HepG2 (cell line): ENCODE data around the gene CAPN13. TPM values are rescaled to one million over a fixed set of nuclear protein-coding genes. Genes with fewer than 3 reads are reported as not detected.

ENCODE experiments used
- ATAC-seq: fragments of 200-7000 bp; cut with Tn5 transposase; 3 replicates; pipeline ENCODE4 v1.9.1; 2020; ENCODE audit warnings: mild to moderate bottlenecking, moderate library complexity
- BruUV-seq: library from RNA; stranded (reverse); fragments of 400-500 nt; replicated peaks from 2 replicates; lab custom pipeline; 2021; lab: Mats Ljungman, UMichigan
- CTCF ChIA-PET: fragments of 300-600 bp; formaldehyde crosslinking; extraction: SDS; loops from one replicate; lab custom pipeline; 2021; ENCODE audit warnings: low total read pairs, inconsistent platforms, low intra/inter-chr PET ratio; lab: Yijun Ruan, JAX
- POLR2A ChIA-PET: fragments of 350-600 bp; sonication (Branson Sonifier 250); formaldehyde crosslinking; loops from one replicate; lab custom pipeline; 2020; ENCODE audit warnings: antibody characterized with exemption, inconsistent platforms; lab: Yijun Ruan, JAX
- DNase-seq: peaks from one replicate; pipeline ENCODE4 v3.0.0-alpha.2; 2015; ENCODE audit warnings: low spot score
- FAIRE-seq: peaks from 3 replicates; lab custom pipeline; 2011; peaks lifted over from hg19 to GRCh38; lab: Jason Lieb, UNC
- H2AFZ ChIP-seq: one replicate; pipeline ENCODE4 v1.6.1; 2011; ENCODE audit warnings: low read length, inconsistent platforms
- H3K27ac ChIP-seq: fragments of 300-600 bp; 3 replicates; pipeline ENCODE4 v1.8.0; 2011; ENCODE audit warnings: mixed run types, mild to moderate bottlenecking, mixed read lengths, low read length, inconsistent platforms; ENCODE audit not compliant: insufficient read depth; ENCODE audit errors: extremely low read length
- H3K27me3 ChIP-seq, 2 experiments: fragments of 200-600 bp in 1 of 2; 2 replicates in 1 of 2; 3 replicates in 1 of 2; pipeline versions ENCODE4 v1.6.0 to v1.8.0; 2011; ENCODE audit warnings: low read length in 2 of 2, mild to moderate bottlenecking in 2 of 2, moderate library complexity in 2 of 2, inconsistent platforms in 1 of 2; ENCODE audit not compliant: insufficient read depth in 2 of 2, control insufficient read depth in 1 of 2
- H3K36me3 ChIP-seq, 2 experiments: fragments of 200-600 bp in 1 of 2; replicated peaks in 1 of 2; 2 replicates in 1 of 2; 3 replicates in 1 of 2; pipeline versions ENCODE4 v1.5.1 to v1.8.0; 2011; ENCODE audit warnings: low read length in 2 of 2, inconsistent platforms in 1 of 2; ENCODE audit not compliant: insufficient read depth in 2 of 2, control insufficient read depth in 1 of 2
- H3K4me1 ChIP-seq: 2 replicates; pipeline ENCODE4 v1.5.1; 2012; ENCODE audit warnings: low read length, inconsistent platforms; ENCODE audit not compliant: insufficient read depth
- H3K4me2 ChIP-seq: 2 replicates; pipeline ENCODE4 v1.6.0; 2011; ENCODE audit warnings: low read depth, low read length, inconsistent platforms
- H3K4me3 ChIP-seq, 3 experiments: fragments of 200-600 bp in 1 of 3; sonication (generic), shearing (Covaris generic) in 1 of 3; replicated peaks in 1 of 3; 2 replicates each; pipeline ENCODE4 v1.5.1; 2011 to 2016; ENCODE audit warnings: low read length in 3 of 3, inconsistent platforms in 2 of 3, low read depth in 2 of 3, mild to moderate bottlenecking in 2 of 3, control low read depth in 1 of 3, mixed read lengths in 1 of 3; ENCODE audit not compliant: insufficient read depth in 1 of 3
- H3K79me2 ChIP-seq: one replicate; pipeline ENCODE4 v1.6.1; 2011; ENCODE audit warnings: low read length, inconsistent platforms; ENCODE audit not compliant: insufficient read depth
- H3K9ac ChIP-seq: 2 replicates; pipeline ENCODE4 v1.6.0; 2011; ENCODE audit warnings: mild to moderate bottlenecking, low read depth, low read length, inconsistent platforms; ENCODE audit not compliant: insufficient read depth
- H3K9me3 ChIP-seq: 2 replicates; pipeline ENCODE4 v1.5.1; 2012; ENCODE audit warnings: mild to moderate bottlenecking, low read length
- H4K20me1 ChIP-seq: 2 replicates; pipeline ENCODE4 v1.6.0; 2011; ENCODE audit warnings: inconsistent platforms, mild to moderate bottlenecking, low read length, moderate library complexity; ENCODE audit not compliant: insufficient read depth
- ARID3A ChIP-seq: IDR thresholded peaks from 2 replicates; pipeline ENCODE4 v1.6.1; 2012; ENCODE audit warnings: low read depth, low read length, improper control_type of control experiment
- CREB1 ChIP-seq, 2 experiments: fragments of 450-650 bp in 1 of 2; IDR thresholded peaks; 2 replicates each; pipeline ENCODE4 v1.6.1; 2016 to 2017; ENCODE audit warnings: control low read depth in 1 of 2, mild to moderate bottlenecking in 1 of 2, missing compliant biosample characterization in 1 of 2, missing genetic modification characterization in 1 of 2
- FOXA1 ChIP-seq, 2 experiments: fragments of 450-650 bp in 1 of 2; sonication (generic) in 1 of 2; formaldehyde crosslinking in 1 of 2; IDR thresholded peaks; 2 replicates each; pipeline versions ENCODE4 v1.4.0 to v1.6.1; 2016 to 2020; ENCODE audit warnings: missing genetic modification reagents in 1 of 2
- KIAA2018 ChIP-seq: sonication (generic); formaldehyde crosslinking; IDR thresholded peaks from 2 replicates; pipeline ENCODE4 v1.5.0; 2020; ENCODE audit warnings: mild to moderate bottlenecking, missing genetic modification reagents, borderline replicate concordance
- RAD21 ChIP-seq: fragments of 450-650 bp; formaldehyde crosslinking; IDR thresholded peaks from 2 replicates; pipeline ENCODE4 v1.5.0; 2020; ENCODE audit warnings: mild to moderate bottlenecking
- TARDBP ChIP-seq: sonication (generic); formaldehyde crosslinking; IDR thresholded peaks from 2 replicates; pipeline ENCODE4 v1.8.0; 2022; ENCODE audit warnings: mild to moderate bottlenecking, missing genetic modification reagents
- WGBS: methylation state at CpG from one replicate; pipeline ENCODE4 v1.1.6; 2017; ENCODE audit warnings: low lambda C conversion rate; 5-methylcytosine and 5-hydroxymethylcytosine counted together
- in situ Hi-C: cut with HindIII; loops from 2 replicates; pipeline ENCODE4 v1.10.0; 2017; ENCODE audit warnings: low pct_unique_long_range_greater_than_20kb; ENCODE audit not compliant: extremely low pct_ligation_motif_present
- intact Hi-C: fragments of 100-400 bp; cut with micrococcal nuclease; formaldehyde crosslinking; loops from one replicate; pipeline ENCODE4 v1.10.0; 2022; ENCODE audit not compliant: unreplicated experiment
- polyA plus RNA-seq, 8 experiments: library from polyadenylated mRNA; depleted of rRNA in 3 of 8; stranded (reverse) in 7 of 8; unstranded in 1 of 8; fragments of >200 nt; fragmentation: Illumina TruSeq in 4 of 8; extraction: Trizol in 4 of 8; gene quantifications; 2 replicates each; pipeline versions ENCODE4 v1.2.1 to v1.2.3, GENCODE V29; 2011 to 2016; ENCODE audit warnings: low read depth in 4 of 8, missing spikeins in 1 of 8, mixed read lengths in 1 of 8; ENCODE audit not compliant: insufficient read depth in 1 of 8
- total RNA-seq, 5 experiments: library from RNA; depleted of rRNA; stranded (reverse); fragments of >200 nt; fragmentation: Illumina TruSeq; extraction: Trizol; gene quantifications; 2 replicates each; pipeline ENCODE4 v1.2.3, GENCODE V29; 2016; ENCODE audit warnings: low read depth in 1 of 5

CAPN13 gene
- total and polyA plus RNA-seq, 2 of the 13 experiments (the other 11 are each of a cell fraction or from before 2014, with no cell fraction given): not detected

- H3K27ac ChIP-seq: no peak overlapping the region
- ChIA-PET CTCF (interaction anchor here (0.7 to 5.7 kb wide), 4 partner anchors 10 to 541 kb away, joined by 3 to 86 read pairs (median 19); no protein-coding TSS in a partner anchor), POLR2A (no interaction called here)
- H3K4me2 ChIP-seq: no peak overlapping the region
- peaks cover 1 to 6% of the 10 kb centered on the region in 2 experiments; a peak in 1 of 5 replicates for H3K27me3 ChIP-seq
- no TSS peak for BruUV-seq
- H2AFZ ChIP-seq: no peak overlapping the region
- in situ Hi-C loops (loop anchor here (5.0 to 10.0 kb wide), 3 partner anchors 262 to 539 kb away; partner anchors contain the start of gene LCLAT1), intact Hi-C loops (loop anchor here (1.0 to 5.0 kb wide), 3 partner anchors 264 to 541 kb away; no protein-coding TSS in a partner anchor)
- no peak overlapping the region for H3K4me3 ChIP-seq
- H3K36me3 ChIP-seq: no peaks in the 10 kb centered on the region
- FAIRE-seq (peak; percentile 95), DNase-seq (peak; percentile 45), ATAC-seq (peak; percentile 75)
- H3K79me2 ChIP-seq: no peaks in the 10 kb centered on the region
- H3K9ac ChIP-seq: no peak overlapping the region
- no peaks in the 10 kb centered on the region for H3K4me1 ChIP-seq
- 10% methylated on average over 10 of the region's 12 CpGs for WGBS
- peaks cover 11% of the 10 kb centered on the region for H3K9me3 ChIP-seq
- H4K20me1 ChIP-seq: no peaks in the 10 kb centered on the region
- peak; percentile 45; the same call in 1 of the 2 replicates for TF ChIP-seq ARID3A
- 0 out of 2 replicates have a peak, but pooled peaks have one; percentile 6 for TF ChIP-seq CREB1 (IDR thresholded peaks at IDR 0.05)
- TF ChIP-seq CREB1 (CRISPR knock-in tag; IDR thresholded peaks at IDR 0.05): no peak
- TF ChIP-seq KIAA2018 (CRISPR knock-in tag): no peak
- peak; percentile 83 for TF ChIP-seq RAD21 (CRISPR knock-in tag)
- 0 out of 2 replicates have a peak, but pooled peaks have one; percentile 20 for TF ChIP-seq TARDBP (CRISPR knock-in tag)
- TF ChIP-seq FOXA1 (IDR thresholded peaks at IDR 0.05): no peak
- 0 out of 2 replicates have a peak, but pooled peaks have one; percentile 17 for TF ChIP-seq FOXA1 (CRISPR knock-in tag; IDR thresholded peaks at IDR 0.05)
Measured at GRCh38 chr2:30706534-30707303, 100.5 kb downstream of the CAPN13 start.
